HG02623 (cell line): ENCODE results near the gene COL18A1.

Experiments used
- ATAC-seq: cut with Tn5 transposase; IDR thresholded peaks from one replicate; pipeline ENCODE4 v1.9.1; 2021; ENCODE audit warnings: moderate library complexity; ENCODE audit not compliant: unreplicated experiment

The COL18A1 gene

GRCh38 chr21:45475797-45476570, 71.0 kb downstream of the COL18A1 start:
- ATAC-seq, result no peak

DNA sequence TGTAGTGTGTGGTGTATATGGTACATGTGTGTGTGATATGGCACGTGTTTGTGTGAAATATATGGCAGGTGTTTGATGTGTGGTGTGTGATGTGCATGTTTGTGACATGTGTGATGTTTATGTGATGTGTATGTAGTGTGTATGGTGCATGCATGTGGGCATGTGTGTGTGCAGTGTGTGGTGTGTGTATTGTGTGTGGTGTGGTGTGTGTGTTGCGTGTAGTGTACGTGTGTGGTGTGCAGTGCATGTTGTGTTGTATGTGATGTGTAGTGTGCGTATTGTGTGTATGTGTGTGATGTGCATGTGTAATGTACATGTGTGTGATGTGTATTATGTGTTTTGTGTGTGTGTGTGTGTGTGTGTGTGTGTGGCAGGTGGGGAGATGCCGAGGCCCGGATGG, 71.6 kb downstream of the COL18A1 start:
- no peak for ATAC-seq

DNA sequence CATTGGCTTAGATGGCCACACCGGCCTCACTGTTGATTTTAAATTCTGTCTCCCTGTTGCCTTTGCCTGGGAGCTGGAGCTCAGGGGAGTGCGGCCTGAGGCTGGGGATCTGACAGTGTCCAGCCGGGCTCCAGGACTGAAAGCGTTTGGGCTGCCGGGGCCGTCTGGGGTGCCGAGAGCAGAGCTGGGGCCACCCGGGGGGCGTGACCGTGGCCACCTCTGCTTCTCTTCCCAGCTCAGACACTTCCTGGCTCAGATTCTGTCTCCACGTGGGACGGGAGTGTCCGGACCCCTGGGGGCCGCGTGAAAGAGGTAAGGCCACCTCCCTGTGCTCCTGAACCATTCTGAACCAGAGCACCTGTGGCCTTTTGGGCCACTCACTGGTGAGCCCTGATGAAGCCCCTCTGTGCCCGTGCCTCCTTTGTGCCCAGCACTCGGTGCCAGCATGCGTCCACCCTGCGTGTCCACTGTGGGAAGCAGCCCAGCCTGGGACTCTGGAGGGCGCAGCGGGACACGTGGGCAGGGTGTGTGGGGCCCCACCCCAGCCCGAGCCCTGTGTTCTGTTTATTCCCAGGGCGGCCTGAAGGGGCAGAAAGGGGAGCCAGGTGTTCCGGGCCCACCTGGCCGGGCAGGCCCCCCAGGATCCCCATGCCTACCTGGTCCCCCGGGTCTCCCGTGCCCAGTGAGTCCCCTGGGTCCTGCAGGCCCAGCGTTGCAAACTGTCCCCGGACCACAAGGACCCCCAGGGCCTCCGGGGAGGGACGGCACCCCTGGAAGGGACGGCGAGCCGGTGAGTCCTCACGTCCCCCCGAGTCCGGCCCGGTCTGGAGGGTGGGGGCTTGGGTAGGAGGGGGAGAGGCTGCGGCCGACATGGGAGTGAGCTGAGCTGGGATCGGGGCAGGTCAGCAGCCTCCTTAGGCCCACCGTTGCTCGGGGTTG, 72.5 kb downstream of the COL18A1 start:
- ATAC-seq, result no peak

GRCh38 chr21:45478115-45478801, 73.3 kb downstream of the COL18A1 start:
- no peak for ATAC-seq

DNA sequence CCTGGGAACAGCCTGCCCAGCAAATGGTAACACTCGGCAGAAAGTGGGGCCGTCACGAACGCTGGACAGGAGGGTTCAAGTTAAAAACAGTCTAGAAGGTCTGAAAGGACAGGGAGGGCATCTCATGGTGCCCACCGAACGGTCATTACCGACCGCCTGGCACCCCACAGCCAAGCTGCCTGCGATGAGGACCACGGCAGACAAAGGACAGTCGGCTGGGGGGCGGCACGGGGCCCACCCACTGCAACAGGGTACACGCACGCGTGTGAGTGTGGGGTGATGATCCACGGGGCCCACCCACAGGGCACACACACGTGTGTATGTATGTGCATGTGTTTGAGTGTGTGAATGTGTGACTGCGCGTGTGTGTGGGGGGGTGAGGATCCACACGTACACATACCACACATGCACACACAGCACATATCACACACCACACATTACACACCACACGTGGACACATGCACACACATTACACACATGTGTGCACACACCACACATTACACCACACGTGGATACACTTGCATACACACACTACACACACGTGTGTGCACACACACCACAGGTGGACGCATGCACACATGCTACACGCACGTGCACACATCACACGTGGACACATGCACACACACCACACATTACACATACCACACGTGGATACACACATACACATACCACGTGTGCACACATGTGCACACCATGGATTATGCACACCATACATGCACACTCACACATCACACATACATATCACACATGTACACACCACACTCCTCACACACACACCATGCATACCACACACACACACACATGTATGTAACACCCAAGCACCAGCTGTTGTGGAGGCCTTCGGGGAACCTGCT, 74.1 kb downstream of the COL18A1 start:
- ATAC-seq, result no peak

GRCh38 chr21:45479691-45480675, 75.0 kb downstream of the COL18A1 start:
- no peak for ATAC-seq

- ATAC-seq, result no peak
These were observed 75.9 kb downstream of the COL18A1 start for GRCh38 chr21:45480701-45481500.

- no peak for ATAC-seq
These were observed 76.6 kb downstream of the COL18A1 start for GRCh38 chr21:45481566-45481965.

DNA sequence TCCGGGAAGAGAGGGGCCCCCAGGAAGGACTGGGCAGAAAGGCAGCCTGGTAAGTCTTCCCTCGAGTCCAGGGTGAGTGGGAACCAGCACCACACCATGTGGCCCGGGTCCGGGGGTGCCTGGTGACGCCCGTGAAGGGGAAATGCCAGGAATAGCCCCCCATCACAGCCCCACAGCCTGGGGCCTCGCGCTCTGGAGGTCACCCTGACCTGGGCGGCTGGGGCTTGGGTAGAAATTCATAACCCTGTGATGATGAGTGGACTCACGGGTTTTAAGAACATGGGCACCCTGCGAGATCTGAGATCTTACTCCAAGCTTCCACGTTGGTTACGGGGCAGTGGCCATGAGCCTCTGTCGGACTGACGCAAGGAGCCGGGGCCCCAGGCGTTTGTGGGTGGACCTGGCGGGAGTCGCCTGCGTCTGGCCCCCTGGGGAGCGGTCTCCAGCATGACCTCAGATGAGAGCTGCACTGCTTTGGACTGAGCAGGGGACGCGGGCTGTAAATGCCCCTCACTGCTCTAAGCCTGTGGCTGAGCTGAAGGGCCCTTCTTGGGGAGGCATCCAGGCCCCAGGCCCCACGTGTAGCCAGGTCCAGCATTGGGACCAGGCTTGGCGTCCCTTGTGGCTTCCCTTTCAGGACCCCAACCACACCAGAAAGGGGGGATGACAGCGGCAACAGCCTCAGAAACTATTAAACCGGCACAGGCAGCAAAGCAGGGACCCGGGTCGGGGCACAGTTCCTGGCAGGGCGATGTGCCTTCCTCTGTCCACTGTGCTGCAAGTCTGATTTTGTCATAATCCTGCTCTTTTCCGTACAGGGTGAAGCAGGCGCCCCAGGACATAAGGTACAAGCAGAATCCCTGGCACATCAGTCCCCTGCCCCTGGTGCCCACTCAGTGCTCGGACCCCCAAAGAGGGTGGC, 77.3 kb downstream of the COL18A1 start:
- no peak for ATAC-seq

- ATAC-seq, result no peak
These were observed 78.2 kb downstream of the COL18A1 start for GRCh38 chr21:45482899-45483821.

- ATAC-seq, result no peak
These were observed 79.4 kb downstream of the COL18A1 start for GRCh38 chr21:45484318-45484717.

- no peak for ATAC-seq
These were observed 80.9 kb downstream of the COL18A1 start for GRCh38 chr21:45485686-45486442.

DNA sequence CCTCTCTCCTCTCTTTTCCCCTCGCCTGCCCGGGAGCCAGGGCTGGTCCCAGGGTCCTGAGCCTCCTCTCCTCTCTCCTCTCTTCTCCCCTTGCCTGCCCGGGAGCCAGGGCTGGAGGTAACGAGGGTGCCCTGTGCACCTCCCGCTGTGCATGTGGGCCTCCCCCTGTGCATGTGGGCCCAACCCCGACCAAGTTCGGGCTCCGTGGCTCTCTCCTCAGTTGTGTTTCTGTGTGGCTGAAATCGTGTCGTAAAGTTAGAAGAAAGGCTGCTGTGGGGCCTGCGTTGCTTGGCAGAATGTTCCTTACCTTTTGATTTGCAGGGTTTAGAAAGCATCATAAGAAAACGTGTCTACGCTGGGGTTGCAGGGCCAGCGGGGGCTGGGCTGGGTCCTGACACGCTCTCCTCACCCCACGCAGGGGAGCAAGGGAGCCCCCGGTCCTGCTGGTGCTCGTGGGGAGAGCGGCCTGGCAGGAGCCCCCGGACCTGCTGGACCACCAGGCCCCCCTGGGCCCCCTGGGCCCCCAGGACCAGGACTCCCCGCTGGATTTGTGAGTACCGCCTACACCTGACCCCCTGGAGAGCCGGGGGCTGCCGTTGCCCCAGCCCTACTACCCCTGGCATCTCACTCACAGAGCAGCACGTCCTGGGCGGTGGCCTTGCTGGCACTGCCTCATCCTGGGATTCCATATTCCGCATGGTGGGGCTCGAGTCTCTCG, 81.6 kb downstream of the COL18A1 start:
- ATAC-seq, result no peak

GRCh38 chr21:45487161-45487806, 82.3 kb downstream of the COL18A1 start:
- ATAC-seq, result no peak
